HepG2 (cell line): ENCODE results near the gene TOR4A. TPM values are rescaled to one million over a fixed set of nuclear protein-coding genes. Genes with fewer than 3 reads are reported as not detected.
A peak's percentile ranks its signal among the peaks of the same experiment; 100 is the strongest.

Experiments used
- ATM ChIP-seq: fragments of 450-650 bp; IDR thresholded peaks from 2 replicates; pipeline ENCODE4 v1.7.1; 2017; ENCODE audit warnings: mild to moderate bottlenecking, borderline replicate concordance
- HNRNPK ChIP-seq: fragments of 200-400 bp; formaldehyde crosslinking; IDR thresholded peaks from 2 replicates; pipeline ENCODE4 v1.6.1; 2018; ENCODE audit warnings: low read length, low read depth, moderate library complexity, mild to moderate bottlenecking; ENCODE audit not compliant: poor library complexity, severe bottlenecking
- HOXD1 ChIP-seq: sonication (generic); formaldehyde crosslinking; IDR thresholded peaks from 2 replicates; pipeline ENCODE4 v1.5.0; 2020; ENCODE audit warnings: missing genetic modification reagents
- IRX3 ChIP-seq: sonication (generic); formaldehyde crosslinking; IDR thresholded peaks from 2 replicates; pipeline ENCODE4 v1.8.1; 2023; ENCODE audit warnings: mild to moderate bottlenecking, low read depth, missing genetic modification reagents, borderline replicate concordance
- MIER2 ChIP-seq: IDR thresholded peaks from 2 replicates; pipeline ENCODE4 v1.6.1; 2016; ENCODE audit warnings: missing biosample characterization, missing genetic modification reagents
- NFIC ChIP-seq: IDR thresholded peaks from 2 replicates; pipeline ENCODE4 v1.6.1; 2012; ENCODE audit warnings: mild to moderate bottlenecking, low read length, inconsistent platforms
- PHF21A ChIP-seq: sonication (generic); formaldehyde crosslinking; IDR thresholded peaks from 2 replicates; pipeline ENCODE4 v1.5.0; 2020; ENCODE audit warnings: mild to moderate bottlenecking, missing genetic modification reagents
- PTBP1 ChIP-seq: fragments of 200-400 bp; formaldehyde crosslinking; IDR thresholded peaks from 2 replicates; pipeline ENCODE4 v1.6.1; 2018; ENCODE audit warnings: low read length, low read depth; ENCODE audit not compliant: poor library complexity, severe bottlenecking
- SSRP1 ChIP-seq: IDR thresholded peaks from 2 replicates; pipeline ENCODE4 v1.6.1; 2016; ENCODE audit warnings: control low read depth
- TEAD3 ChIP-seq: optimal IDR thresholded peaks from 2 replicates; pipeline ENCODE3; 2016; ENCODE audit warnings: borderline replicate concordance
- TP53 ChIP-seq: sonication (generic); formaldehyde crosslinking; conservative IDR thresholded peaks from 2 replicates; pipeline ENCODE4 v1.4.0; 2020; ENCODE audit warnings: missing genetic modification reagents
- ZBTB7A ChIP-seq: sonication (generic); formaldehyde crosslinking; IDR thresholded peaks from 2 replicates; pipeline ENCODE4 v1.8.0; 2022; ENCODE audit warnings: mild to moderate bottlenecking, missing genetic modification reagents
- ZNF124 ChIP-seq: sonication (generic); formaldehyde crosslinking; IDR thresholded peaks from 2 replicates; pipeline ENCODE4 v1.4.0; 2020; ENCODE audit warnings: missing genetic modification reagents
- ZNF256 ChIP-seq: sonication (generic); formaldehyde crosslinking; conservative IDR thresholded peaks from 2 replicates; pipeline ENCODE4 v1.4.0; 2020; ENCODE audit warnings: missing genetic modification reagents
- ZNF333 ChIP-seq: sonication (generic); formaldehyde crosslinking; IDR thresholded peaks from 2 replicates; pipeline ENCODE4 v1.4.0; 2020; ENCODE audit warnings: mild to moderate bottlenecking, missing genetic modification reagents, borderline replicate concordance
- ZNF556 ChIP-seq: sonication (generic); formaldehyde crosslinking; IDR thresholded peaks from 2 replicates; pipeline ENCODE4 v1.4.0; 2020; ENCODE audit warnings: mild to moderate bottlenecking, missing genetic modification reagents, borderline replicate concordance
- ZNF558 ChIP-seq: sonication (generic); formaldehyde crosslinking; IDR thresholded peaks from 2 replicates; pipeline ENCODE4 v1.9.0; 2022; ENCODE audit warnings: mild to moderate bottlenecking, missing genetic modification reagents, borderline replicate concordance
- ZNF570 ChIP-seq: sonication (generic); formaldehyde crosslinking; IDR thresholded peaks from 2 replicates; pipeline ENCODE4 v1.4.0; 2020; ENCODE audit warnings: mild to moderate bottlenecking, missing genetic modification reagents, borderline replicate concordance
- ZSCAN29 ChIP-seq: sonication (generic); formaldehyde crosslinking; conservative IDR thresholded peaks from 2 replicates; pipeline ENCODE4 v1.4.0; 2020; ENCODE audit warnings: mild to moderate bottlenecking, missing genetic modification reagents
- polyA plus RNA-seq, 8 experiments: library from polyadenylated mRNA; depleted of rRNA in 3 of 8; stranded (reverse) in 7 of 8; unstranded in 1 of 8; fragments of >200 nt; fragmentation: Illumina TruSeq in 4 of 8; extraction: Trizol in 4 of 8; gene quantifications; 2 replicates each; pipeline versions ENCODE4 v1.2.1 to v1.2.3, GENCODE V29; 2011 to 2016; ENCODE audit warnings: low read depth in 4 of 8, missing spikeins in 1 of 8, mixed read lengths in 1 of 8; ENCODE audit not compliant: insufficient read depth in 1 of 8
- total RNA-seq, 5 experiments: library from RNA; depleted of rRNA; stranded (reverse); fragments of >200 nt; fragmentation: Illumina TruSeq; extraction: Trizol; gene quantifications; 2 replicates each; pipeline ENCODE4 v1.2.3, GENCODE V29; 2016; ENCODE audit warnings: low read depth in 1 of 5
- TF ChIP-seq, protein P1 (sequence below): sonication (generic); formaldehyde crosslinking; IDR thresholded peaks from 2 replicates; pipeline ENCODE4 v1.5.0; 2020; ENCODE audit warnings: missing genetic modification reagents
- TF ChIP-seq, protein P2 (sequence below): sonication (generic); formaldehyde crosslinking; IDR thresholded peaks from 2 replicates; pipeline ENCODE4 v1.9.0; 2021; ENCODE audit warnings: missing genetic modification reagents, mild to moderate bottlenecking, borderline replicate concordance
- TF ChIP-seq, protein P3 (sequence below): IDR thresholded peaks from 2 replicates; pipeline ENCODE4 v1.6.1; 2016; ENCODE audit warnings: missing genetic modification reagents, missing compliant biosample characterization
- TF ChIP-seq, protein P4 (sequence below): sonication (generic); formaldehyde crosslinking; IDR thresholded peaks from 2 replicates; pipeline ENCODE4 v1.4.0; 2020; ENCODE audit warnings: missing genetic modification reagents
- TF ChIP-seq, protein P5 (sequence below): IDR thresholded peaks from 2 replicates; pipeline ENCODE4 v1.6.1; 2016

TOR4A gene
- total and polyA plus RNA-seq, 2 of the 13 experiments (the other 11 are each of a cell fraction or from before 2014, with no cell fraction given) = 11.1 to 14.2 TPM

DNA sequence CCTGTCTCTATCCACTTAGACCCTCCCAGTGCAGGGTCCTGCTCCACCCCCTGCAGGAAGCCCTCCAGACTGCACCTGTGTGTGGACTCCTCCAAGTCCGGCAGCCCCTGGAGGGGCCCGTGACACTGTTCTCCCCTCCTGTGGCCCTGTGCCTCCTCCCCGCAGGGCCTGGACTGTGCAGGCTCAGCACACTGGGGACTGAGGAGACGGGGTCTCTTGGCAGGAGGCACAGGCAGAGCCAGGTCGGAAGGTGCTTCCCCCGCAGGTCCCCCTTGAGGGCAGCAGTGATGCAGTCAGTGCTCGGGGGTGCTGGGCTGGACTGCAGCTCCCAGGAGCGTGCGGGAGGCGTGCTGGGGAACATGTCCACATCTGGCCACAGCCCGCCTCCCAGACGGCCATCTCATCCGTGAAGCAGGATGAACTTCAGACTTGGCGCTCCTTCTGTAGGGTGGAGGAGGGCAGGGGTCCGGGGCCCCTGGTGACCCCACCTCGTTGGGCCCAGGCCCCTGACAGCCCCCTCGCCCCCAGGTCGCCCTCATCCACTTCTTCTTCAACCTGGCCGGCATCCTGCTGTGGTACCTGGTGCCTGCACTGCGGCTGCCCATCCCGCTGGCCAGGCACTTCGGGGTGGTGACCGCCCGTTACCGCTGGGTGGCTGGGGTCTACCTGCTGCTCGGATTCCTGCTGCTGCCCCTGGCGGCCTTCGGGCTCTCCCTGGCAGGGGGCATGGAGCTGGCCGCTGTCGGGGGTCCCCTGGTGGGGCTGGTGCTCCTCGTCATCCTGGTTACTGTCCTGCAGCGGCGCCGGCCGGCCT is 41.9 kb upstream of the TOR4A start (continued):
- TF ChIP-seq TEAD3 (CRISPR knock-in tag) = no peak
- TF ChIP-seq ZNF556 = no peak
- peak; percentile 1; the same call in 1 of the 2 replicates for TF ChIP-seq ZBTB7A (CRISPR knock-in tag)
- TF ChIP-seq ZNF558 (CRISPR knock-in tag) = no peak
- no peak for TF ChIP-seq ZNF570 (CRISPR knock-in tag)
- TF ChIP-seq ZNF256 = no peak
- no peak for TF ChIP-seq PTBP1
- TF ChIP-seq ZSCAN29 = no peak
- TF ChIP-seq NFIC = no peak
- TF ChIP-seq, protein P1, sequence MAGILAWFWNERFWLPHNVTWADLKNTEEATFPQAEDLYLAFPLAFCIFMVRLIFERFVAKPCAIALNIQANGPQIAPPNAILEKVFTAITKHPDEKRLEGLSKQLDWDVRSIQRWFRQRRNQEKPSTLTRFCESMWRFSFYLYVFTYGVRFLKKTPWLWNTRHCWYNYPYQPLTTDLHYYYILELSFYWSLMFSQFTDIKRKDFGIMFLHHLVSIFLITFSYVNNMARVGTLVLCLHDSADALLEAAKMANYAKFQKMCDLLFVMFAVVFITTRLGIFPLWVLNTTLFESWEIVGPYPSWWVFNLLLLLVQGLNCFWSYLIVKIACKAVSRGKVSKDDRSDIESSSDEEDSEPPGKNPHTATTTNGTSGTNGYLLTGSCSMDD (CRISPR knock-in tag) = no peak
- no peak for TF ChIP-seq PHF21A (CRISPR knock-in tag)
- TF ChIP-seq, protein P2, sequence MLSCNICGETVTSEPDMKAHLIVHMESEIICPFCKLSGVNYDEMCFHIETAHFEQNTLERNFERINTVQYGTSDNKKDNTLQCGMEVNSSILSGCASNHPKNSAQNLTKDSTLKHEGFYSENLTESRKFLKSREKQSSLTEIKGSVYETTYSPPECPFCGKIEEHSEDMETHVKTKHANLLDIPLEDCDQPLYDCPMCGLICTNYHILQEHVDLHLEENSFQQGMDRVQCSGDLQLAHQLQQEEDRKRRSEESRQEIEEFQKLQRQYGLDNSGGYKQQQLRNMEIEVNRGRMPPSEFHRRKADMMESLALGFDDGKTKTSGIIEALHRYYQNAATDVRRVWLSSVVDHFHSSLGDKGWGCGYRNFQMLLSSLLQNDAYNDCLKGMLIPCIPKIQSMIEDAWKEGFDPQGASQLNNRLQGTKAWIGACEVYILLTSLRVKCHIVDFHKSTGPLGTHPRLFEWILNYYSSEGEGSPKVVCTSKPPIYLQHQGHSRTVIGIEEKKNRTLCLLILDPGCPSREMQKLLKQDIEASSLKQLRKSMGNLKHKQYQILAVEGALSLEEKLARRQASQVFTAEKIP (CRISPR knock-in tag) = no peak
- TF ChIP-seq HNRNPK = no peak
- no peak for TF ChIP-seq ZNF124
- no peak; the same call in 1 of the 2 replicates for TF ChIP-seq HOXD1 (CRISPR knock-in tag)
- TF ChIP-seq MIER2 (CRISPR knock-in tag) = no peak
- TF ChIP-seq ZNF333 (CRISPR knock-in tag) = no peak
- TF ChIP-seq SSRP1 = no peak
- TF ChIP-seq, protein P3, sequence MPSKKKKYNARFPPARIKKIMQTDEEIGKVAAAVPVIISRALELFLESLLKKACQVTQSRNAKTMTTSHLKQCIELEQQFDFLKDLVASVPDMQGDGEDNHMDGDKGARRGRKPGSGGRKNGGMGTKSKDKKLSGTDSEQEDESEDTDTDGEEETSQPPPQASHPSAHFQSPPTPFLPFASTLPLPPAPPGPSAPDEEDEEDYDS (CRISPR knock-in tag) = peak; percentile 42; the same call in 1 of the 2 replicates
- TF ChIP-seq TP53 (CRISPR knock-in tag) = no peak
- TF ChIP-seq IRX3 (CRISPR knock-in tag) = 0 out of 2 replicates have a peak, but pooled peaks have one; percentile 41
- TF ChIP-seq, protein P4, sequence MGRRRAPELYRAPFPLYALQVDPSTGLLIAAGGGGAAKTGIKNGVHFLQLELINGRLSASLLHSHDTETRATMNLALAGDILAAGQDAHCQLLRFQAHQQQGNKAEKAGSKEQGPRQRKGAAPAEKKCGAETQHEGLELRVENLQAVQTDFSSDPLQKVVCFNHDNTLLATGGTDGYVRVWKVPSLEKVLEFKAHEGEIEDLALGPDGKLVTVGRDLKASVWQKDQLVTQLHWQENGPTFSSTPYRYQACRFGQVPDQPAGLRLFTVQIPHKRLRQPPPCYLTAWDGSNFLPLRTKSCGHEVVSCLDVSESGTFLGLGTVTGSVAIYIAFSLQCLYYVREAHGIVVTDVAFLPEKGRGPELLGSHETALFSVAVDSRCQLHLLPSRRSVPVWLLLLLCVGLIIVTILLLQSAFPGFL (CRISPR knock-in tag) = no peak
- no peak for TF ChIP-seq ATM
- TF ChIP-seq, protein P5, sequence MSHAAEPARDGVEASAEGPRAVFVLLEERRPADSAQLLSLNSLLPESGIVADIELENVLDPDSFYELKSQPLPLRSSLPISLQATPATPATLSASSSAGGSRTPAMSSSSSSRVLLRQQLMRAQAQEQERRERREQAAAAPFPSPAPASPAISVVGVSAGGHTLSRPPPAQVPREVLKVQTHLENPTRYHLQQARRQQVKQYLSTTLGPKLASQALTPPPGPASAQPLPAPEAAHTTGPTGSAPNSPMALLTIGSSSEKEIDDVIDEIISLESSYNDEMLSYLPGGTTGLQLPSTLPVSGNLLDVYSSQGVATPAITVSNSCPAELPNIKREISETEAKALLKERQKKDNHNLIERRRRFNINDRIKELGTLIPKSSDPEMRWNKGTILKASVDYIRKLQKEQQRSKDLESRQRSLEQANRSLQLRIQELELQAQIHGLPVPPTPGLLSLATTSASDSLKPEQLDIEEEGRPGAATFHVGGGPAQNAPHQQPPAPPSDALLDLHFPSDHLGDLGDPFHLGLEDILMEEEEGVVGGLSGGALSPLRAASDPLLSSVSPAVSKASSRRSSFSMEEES (CRISPR knock-in tag) = peak; percentile 48; the same call in 1 of the 2 replicates
